GM19455 (cell line): ENCODE data around the gene IL22RA2.
A peak's percentile ranks its signal among the peaks of the same experiment; 100 is the strongest.
"Not testable (repeated sequence)": the region's sequence is repeated elsewhere in the genome, so short reads cannot be mapped to it uniquely, and the experiment has no call there.

Source experiments
- ATAC-seq: cut with Tn5 transposase; IDR thresholded peaks from one replicate; pipeline ENCODE4 v1.9.1; 2021; ENCODE audit not compliant: unreplicated experiment

IL22RA2 gene

GRCh38 chr6:137173501-137173900, at the start of gene IL22RA2:
Gene IL22RA2 (minus strand): TSS chr6:137173644. CDS start chr6:137161749, 11,895 bp downstream.
- no peak for ATAC-seq

- no peak for ATAC-seq
Measured at GRCh38 chr6:137222381-137222780, 48.9 kb upstream of the IL22RA2 start.

- ATAC-seq = peak; percentile 11
Measured at GRCh38 chr6:137219664-137220252, 46.3 kb upstream of the IL22RA2 start.

GRCh38 chr6:137218917-137219663, 45.6 kb upstream of the IL22RA2 start, which contains the start of gene IFNGR1:
Gene IFNGR1 (minus strand): TSS chr6:137219385. CDS start chr6:137219327, 58 bp downstream.
- peak; percentile 93 for ATAC-seq

GRCh38 chr6:137218473-137218916, 45.1 kb upstream of the IL22RA2 start:
- peak; percentile 37 for ATAC-seq

- ATAC-seq = no peak
Measured at GRCh38 chr6:137217801-137218472, 44.5 kb upstream of the IL22RA2 start.

GRCh38 chr6:137216875-137217553, 43.6 kb upstream of the IL22RA2 start:
- ATAC-seq = no peak

- no peak for ATAC-seq
Measured at GRCh38 chr6:137216106-137216505, 42.7 kb upstream of the IL22RA2 start.

GRCh38 chr6:137215630-137216029, 42.2 kb upstream of the IL22RA2 start:
- not testable (repeated sequence) for ATAC-seq

GRCh38 chr6:137214931-137215330, 41.5 kb upstream of the IL22RA2 start:
- ATAC-seq = no peak

GRCh38 chr6:137213813-137214212, 40.4 kb upstream of the IL22RA2 start:
- no peak for ATAC-seq

- no peak for ATAC-seq
Measured at GRCh38 chr6:137213331-137213740, 39.9 kb upstream of the IL22RA2 start.

- ATAC-seq = no peak
Measured at GRCh38 chr6:137211910-137212309, 38.5 kb upstream of the IL22RA2 start.

- no peak for ATAC-seq
Measured at GRCh38 chr6:137210903-137211302, 37.5 kb upstream of the IL22RA2 start.

GRCh38 chr6:137208279-137208678, 34.8 kb upstream of the IL22RA2 start:
- ATAC-seq = no peak

GRCh38 chr6:137207457-137207856, 34.0 kb upstream of the IL22RA2 start:
- ATAC-seq = not testable (repeated sequence)

- ATAC-seq = no peak
Measured at GRCh38 chr6:137206577-137206976, 33.1 kb upstream of the IL22RA2 start.

- no peak for ATAC-seq
Measured at GRCh38 chr6:137203256-137203655, 29.8 kb upstream of the IL22RA2 start.

- no peak for ATAC-seq
Measured at GRCh38 chr6:137202078-137202477, 28.6 kb upstream of the IL22RA2 start.

- ATAC-seq = no peak
Measured at GRCh38 chr6:137201006-137201405, 27.6 kb upstream of the IL22RA2 start.

GRCh38 chr6:137200288-137200687, 26.8 kb upstream of the IL22RA2 start:
- ATAC-seq = no peak
